Osteoblast (primary cell): ENCODE results near the gene MEGF9. TPM values are rescaled to one million over a fixed set of nuclear protein-coding genes. Genes with fewer than 3 reads are reported as not detected.

Experiments
- total RNA-seq: library from RNA; depleted of rRNA; stranded (reverse); fragments of >200 nt; gene quantifications from 2 replicates; pipeline ENCODE4 v1.2.3, GENCODE V29; 2012

MEGF9 gene
- total RNA-seq, 1 donor: 10.9 TPM

Other genes starting within 250 kb of the MEGF9 start
- 52.2 and 59.7 TPM in 2 replicates for gene CDK5RAP2, start 134.3 kb downstream of the MEGF9 start, total RNA-seq
- 36.9 and 41.0 TPM in 2 replicates for gene FBXW2, start 78.9 kb upstream of the MEGF9 start, total RNA-seq
- 32.6 and 34.2 TPM in 2 replicates for gene PSMD5, start 128.5 kb upstream of the MEGF9 start, total RNA-seq
- gene PHF19, start 162.7 kb upstream of the MEGF9 start, total RNA-seq: 13.8 and 16.6 TPM in 2 replicates
- gene TRAF1, start 212.3 kb upstream of the MEGF9 start, total RNA-seq: 0.88 and 1.8 TPM in 2 replicates